Measurements from ENCODE around the gene SH3TC1.

The SH3TC1 gene

DNA sequence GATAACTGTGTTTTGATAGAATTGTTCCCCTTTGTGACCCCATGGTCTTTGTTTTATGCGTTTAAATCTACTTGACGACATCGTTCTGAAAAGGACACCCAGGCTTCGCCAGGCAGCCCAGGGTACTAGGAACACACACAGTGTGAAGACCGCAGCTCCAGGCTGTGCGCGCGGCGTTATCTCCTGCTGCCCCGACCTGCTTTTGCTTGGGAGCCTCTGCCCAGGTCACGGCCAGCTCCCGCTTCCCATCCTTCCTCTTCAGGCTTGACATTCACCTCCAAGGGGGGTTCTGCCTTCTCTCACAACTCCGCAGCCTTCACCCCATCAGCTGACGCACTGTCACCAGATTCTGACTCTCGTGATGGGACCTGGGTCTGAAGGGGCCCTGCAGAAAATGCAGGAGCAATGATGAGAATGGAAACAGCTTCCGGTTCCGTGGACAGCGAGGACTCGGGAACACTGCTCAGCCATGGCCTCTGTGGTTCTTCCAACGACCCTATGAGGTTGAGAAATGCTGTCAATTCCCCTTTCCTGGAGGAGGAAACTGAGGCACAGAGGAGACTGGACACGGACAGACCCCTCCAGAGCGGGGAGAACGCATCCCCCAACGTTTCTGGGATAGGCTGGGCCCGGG, 69.9 kb downstream of the SH3TC1 start:
- Histone ChIP-seq H4K20me1 (ENCODE audit: insufficient read depth, low read length) (no peaks in the 10 kb centered on the region), H3K36me3 (ENCODE audit: insufficient read depth, low read length) (no peaks in the 10 kb centered on the region), H3K27ac (ENCODE audit: low read depth, low read length, poor library complexity, severe bottlenecking) (no peak overlapping the region), H3K4me2 (ENCODE audit: low read length) (no peak overlapping the region), H3K79me2 (ENCODE audit: insufficient read depth, low read length) (no peaks in the 10 kb centered on the region), H3K9me3 (ENCODE audit: low read length) (no peaks in the 10 kb centered on the region), H3K4me3 (ENCODE audit: low read depth, low read length, poor library complexity, severe bottlenecking) (no peak overlapping the region), H3F3A (ENCODE audit: insufficient read depth, low read length) (no peaks in the 10 kb centered on the region), H2AFZ (ENCODE audit: low read length) (no peak overlapping the region), H3K4me1 (ENCODE audit: insufficient read depth, low read length, severe bottlenecking) (no peaks in the 10 kb centered on the region), H3K27me3 (ENCODE audit: insufficient read depth, low read length) (no peaks in the 10 kb centered on the region), H3K9ac (ENCODE audit: low read length) (no peak overlapping the region), H3K9me2 (ENCODE audit: low read depth, low read length) (no peaks in the 10 kb centered on the region)
- TF ChIP-seq, protein P1, sequence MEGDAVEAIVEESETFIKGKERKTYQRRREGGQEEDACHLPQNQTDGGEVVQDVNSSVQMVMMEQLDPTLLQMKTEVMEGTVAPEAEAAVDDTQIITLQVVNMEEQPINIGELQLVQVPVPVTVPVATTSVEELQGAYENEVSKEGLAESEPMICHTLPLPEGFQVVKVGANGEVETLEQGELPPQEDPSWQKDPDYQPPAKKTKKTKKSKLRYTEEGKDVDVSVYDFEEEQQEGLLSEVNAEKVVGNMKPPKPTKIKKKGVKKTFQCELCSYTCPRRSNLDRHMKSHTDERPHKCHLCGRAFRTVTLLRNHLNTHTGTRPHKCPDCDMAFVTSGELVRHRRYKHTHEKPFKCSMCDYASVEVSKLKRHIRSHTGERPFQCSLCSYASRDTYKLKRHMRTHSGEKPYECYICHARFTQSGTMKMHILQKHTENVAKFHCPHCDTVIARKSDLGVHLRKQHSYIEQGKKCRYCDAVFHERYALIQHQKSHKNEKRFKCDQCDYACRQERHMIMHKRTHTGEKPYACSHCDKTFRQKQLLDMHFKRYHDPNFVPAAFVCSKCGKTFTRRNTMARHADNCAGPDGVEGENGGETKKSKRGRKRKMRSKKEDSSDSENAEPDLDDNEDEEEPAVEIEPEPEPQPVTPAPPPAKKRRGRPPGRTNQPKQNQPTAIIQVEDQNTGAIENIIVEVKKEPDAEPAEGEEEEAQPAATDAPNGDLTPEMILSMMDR (IDR thresholded peaks at IDR 0.05; ENCODE audit: low read length): no peak
- TF ChIP-seq EZH2 (IDR thresholded peaks at IDR 0.05; ENCODE audit: borderline replicate concordance, low read length): no peak

DNA sequence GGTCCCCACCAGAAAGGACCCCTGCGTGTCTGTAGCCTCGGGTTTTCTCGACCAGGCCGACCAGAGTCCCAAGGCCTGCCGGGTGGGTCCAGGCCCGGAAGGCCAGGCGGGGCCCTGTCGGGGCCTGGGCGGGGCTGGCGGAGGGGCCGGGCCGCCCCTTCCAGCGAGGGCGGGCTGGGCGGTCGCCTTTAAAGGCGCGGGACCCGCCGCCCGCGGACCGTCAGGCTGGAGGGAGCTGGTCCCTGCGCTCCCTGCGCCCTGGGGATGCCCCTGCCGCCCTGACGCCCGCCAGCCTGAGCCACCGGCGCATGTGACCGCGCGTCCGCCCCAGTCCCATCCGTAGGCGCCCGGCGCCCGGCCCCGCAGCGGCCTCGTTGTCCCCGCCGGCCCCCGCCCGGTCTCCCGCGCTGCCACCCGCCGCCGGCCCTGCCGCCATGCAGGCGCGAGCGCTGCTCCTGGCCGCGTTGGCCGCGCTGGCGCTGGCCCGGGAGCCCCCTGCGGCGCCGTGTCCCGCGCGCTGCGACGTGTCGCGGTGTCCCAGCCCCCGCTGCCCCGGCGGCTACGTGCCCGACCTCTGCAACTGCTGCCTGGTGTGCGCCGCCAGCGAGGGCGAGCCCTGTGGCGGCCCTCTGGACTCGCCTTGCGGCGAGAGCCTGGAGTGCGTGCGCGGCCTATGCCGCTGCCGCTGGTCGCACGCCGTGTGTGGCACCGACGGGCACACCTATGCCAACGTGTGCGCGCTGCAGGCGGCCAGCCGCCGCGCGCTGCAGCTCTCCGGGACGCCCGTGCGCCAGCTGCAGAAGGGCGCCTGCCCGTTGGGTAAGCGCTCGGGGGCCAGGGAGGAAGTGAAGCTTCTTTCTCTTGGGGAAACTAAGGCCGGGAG, 70.7 kb downstream of the SH3TC1 start, which contains the start of gene HTRA3:
Gene HTRA3, plus strand, starts transcription at position 220 of the 883 bp plus-strand sequence. Its CDS starts 215 bp downstream, at position 435.
- H3K4me2 ChIP-seq (ENCODE audit: low read length): no peak within 1 kb of the TSS
- H3K27me3 ChIP-seq (ENCODE audit: insufficient read depth, low read length): no peaks in the 10 kb centered on the region
- TF ChIP-seq EZH2 (IDR thresholded peaks at IDR 0.05; ENCODE audit: borderline replicate concordance, low read length): no peak
- TF ChIP-seq, protein P1 (IDR thresholded peaks at IDR 0.05; ENCODE audit: low read length): no peak

DNA sequence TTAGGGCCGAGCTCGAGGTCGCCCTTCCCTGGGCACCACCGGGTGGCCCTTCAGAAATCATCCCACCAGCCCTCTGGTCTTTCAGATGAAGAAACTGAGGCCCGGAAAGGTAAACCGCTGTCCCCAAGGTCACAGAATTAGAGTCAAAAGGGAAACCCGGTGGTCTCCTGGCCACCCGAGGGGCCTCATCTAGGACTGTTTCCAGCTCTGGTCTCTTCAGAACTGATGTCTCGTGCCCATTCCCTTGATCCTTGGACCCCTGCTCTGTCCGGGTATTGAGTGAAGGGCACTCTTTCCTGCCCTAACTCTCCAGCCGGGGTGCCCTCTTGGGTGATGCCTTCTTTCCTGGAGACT, 71.3 kb downstream of the SH3TC1 start:
- Histone ChIP-seq H3K36me3 (ENCODE audit: insufficient read depth, low read length) (no peaks in the 10 kb centered on the region), H3K9me3 (ENCODE audit: low read length) (no peaks in the 10 kb centered on the region), H3K4me3 (ENCODE audit: low read depth, low read length, poor library complexity, severe bottlenecking) (no peak overlapping the region), H3K27ac (ENCODE audit: low read depth, low read length, poor library complexity, severe bottlenecking) (no peak overlapping the region), H3K4me2 (ENCODE audit: low read length) (no peak overlapping the region), H3K79me2 (ENCODE audit: insufficient read depth, low read length) (no peaks in the 10 kb centered on the region), H3F3A (ENCODE audit: insufficient read depth, low read length) (no peaks in the 10 kb centered on the region), H3K9ac (ENCODE audit: low read length) (no peak overlapping the region), H3K27me3 (ENCODE audit: insufficient read depth, low read length) (no peaks in the 10 kb centered on the region), H3K9me2 (ENCODE audit: low read depth, low read length) (no peaks in the 10 kb centered on the region), H4K20me1 (ENCODE audit: insufficient read depth, low read length) (no peaks in the 10 kb centered on the region), H3K4me1 (ENCODE audit: insufficient read depth, low read length, severe bottlenecking) (no peaks in the 10 kb centered on the region), H2AFZ (ENCODE audit: low read length) (no peak overlapping the region)
- no peak for TF ChIP-seq EZH2 (IDR thresholded peaks at IDR 0.05; ENCODE audit: borderline replicate concordance, low read length)
- TF ChIP-seq, protein P1 (IDR thresholded peaks at IDR 0.05; ENCODE audit: low read length): no peak

More for the DNA sequence above, 70.7 kb downstream of the SH3TC1 start, which contains the start of gene HTRA3:
- Histone ChIP-seq H3K27ac (ENCODE audit: low read depth, low read length, poor library complexity, severe bottlenecking) (no peak within 1 kb of the TSS), H3K4me3 (ENCODE audit: low read depth, low read length, poor library complexity, severe bottlenecking) (no peak within 1 kb of the TSS), H3K4me1 (ENCODE audit: insufficient read depth, low read length, severe bottlenecking) (no peaks in the 10 kb centered on the region), H3K36me3 (ENCODE audit: insufficient read depth, low read length) (no peaks in the 10 kb centered on the region), H3K9ac (ENCODE audit: low read length) (no peak within 1 kb of the TSS), H2AFZ (ENCODE audit: low read length) (no peak within 1 kb of the TSS), H3K79me2 (ENCODE audit: insufficient read depth, low read length) (no peaks in the 10 kb centered on the region), H3K9me2 (ENCODE audit: low read depth, low read length) (no peaks in the 10 kb centered on the region), H4K20me1 (ENCODE audit: insufficient read depth, low read length) (no peaks in the 10 kb centered on the region), H3K9me3 (ENCODE audit: low read length) (no peaks in the 10 kb centered on the region), H3F3A (ENCODE audit: insufficient read depth, low read length) (no peaks in the 10 kb centered on the region)
